ENCODE measurements around the gene MRPS34.

The MRPS34 gene

GRCh38 chr16:1773703-1774447 is 941 bp upstream of the MRPS34 start:
- in situ Hi-C loops (cut with HindIII; ENCODE audit: low pct_ligation_motif_present, low pct_unique_long_range_greater_than_20kb, low sequenced_read_pairs) = no loop called here

GRCh38 chr16:1772362-1772907 is 499 bp downstream of the MRPS34 start, which contains the start of gene EME2:
Gene EME2, plus strand, starts transcription at chr16:1772810. Its CDS starts 418 bp downstream, at chr16:1773228.
- DNase-seq = peak; percentile 56
- in situ Hi-C loops (cut with HindIII; ENCODE audit: low pct_ligation_motif_present, low pct_unique_long_range_greater_than_20kb, low sequenced_read_pairs) = no loop called here

More at GRCh38 chr16:1773703-1774447, 941 bp upstream of the MRPS34 start:
- peak; percentile 61 for DNase-seq

- in situ Hi-C loops (cut with HindIII; ENCODE audit: low pct_ligation_motif_present, low pct_unique_long_range_greater_than_20kb, low sequenced_read_pairs) = no loop called here
- DNase-seq = no peak
Observed at GRCh38 chr16:1771864-1772361, 1.0 kb downstream of the MRPS34 start.

GRCh38 chr16:1771188-1771863 is 1.6 kb downstream of the MRPS34 start, which contains the start of gene NME3:
Gene NME3, minus strand, starts transcription at chr16:1771543. Its CDS starts 9 bp downstream, at chr16:1771534.
- in situ Hi-C loops (cut with HindIII; ENCODE audit: low pct_ligation_motif_present, low pct_unique_long_range_greater_than_20kb, low sequenced_read_pairs) = no loop called here
- DNase-seq = peak; percentile 80

- DNase-seq = peak; percentile 39
- in situ Hi-C loops (cut with HindIII; ENCODE audit: low pct_ligation_motif_present, low pct_unique_long_range_greater_than_20kb, low sequenced_read_pairs) = no loop called here
Observed at GRCh38 chr16:1770328-1771187, 2.4 kb downstream of the MRPS34 start.

- DNase-seq = no peak
- in situ Hi-C loops (cut with HindIII; ENCODE audit: low pct_ligation_motif_present, low pct_unique_long_range_greater_than_20kb, low sequenced_read_pairs) = no loop called here
Observed at GRCh38 chr16:1769402-1770300, 3.3 kb downstream of the MRPS34 start.

- in situ Hi-C loops (cut with HindIII; ENCODE audit: low pct_ligation_motif_present, low pct_unique_long_range_greater_than_20kb, low sequenced_read_pairs) = no loop called here
- no peak for DNase-seq
Observed at GRCh38 chr16:1768767-1769401, 4.0 kb downstream of the MRPS34 start.

GRCh38 chr16:1768061-1768766 is 4.7 kb downstream of the MRPS34 start:
- no peak for DNase-seq
- in situ Hi-C loops (cut with HindIII; ENCODE audit: low pct_ligation_motif_present, low pct_unique_long_range_greater_than_20kb, low sequenced_read_pairs) = no loop called here

GRCh38 chr16:1767116-1767994 is 5.6 kb downstream of the MRPS34 start:
- no peak for DNase-seq
- in situ Hi-C loops (cut with HindIII; ENCODE audit: low pct_ligation_motif_present, low pct_unique_long_range_greater_than_20kb, low sequenced_read_pairs) = no loop called here

- no peak for DNase-seq
- in situ Hi-C loops (cut with HindIII; ENCODE audit: low pct_ligation_motif_present, low pct_unique_long_range_greater_than_20kb, low sequenced_read_pairs) = no loop called here
Observed at GRCh38 chr16:1766701-1767100, 6.2 kb downstream of the MRPS34 start.

- in situ Hi-C loops (cut with HindIII; ENCODE audit: low pct_ligation_motif_present, low pct_unique_long_range_greater_than_20kb, low sequenced_read_pairs) = no loop called here
- no peak for DNase-seq
Observed at GRCh38 chr16:1766231-1766630, 6.7 kb downstream of the MRPS34 start.

- no peak for DNase-seq
- in situ Hi-C loops (cut with HindIII; ENCODE audit: low pct_ligation_motif_present, low pct_unique_long_range_greater_than_20kb, low sequenced_read_pairs) = no loop called here
Observed at GRCh38 chr16:1765826-1766225, 7.1 kb downstream of the MRPS34 start.

- DNase-seq = no peak
- in situ Hi-C loops (cut with HindIII; ENCODE audit: low pct_ligation_motif_present, low pct_unique_long_range_greater_than_20kb, low sequenced_read_pairs) = no loop called here
Observed at GRCh38 chr16:1764971-1765370, 8.0 kb downstream of the MRPS34 start.

GRCh38 chr16:1763521-1764511 is 9.1 kb downstream of the MRPS34 start:
- no peak for DNase-seq
- in situ Hi-C loops (cut with HindIII; ENCODE audit: low pct_ligation_motif_present, low pct_unique_long_range_greater_than_20kb, low sequenced_read_pairs) = no loop called here
